Stimulated activated CD4-positive, alpha-beta T cell treated with anti-CD3 and anti-CD28 coated beads, TNF-alpha, amount 100 ng/mL, for 48 hours (primary cell): ENCODE data around the gene KRTAP2-4.
"Not testable (repeated sequence)": the region's sequence is repeated elsewhere in the genome, so short reads cannot be mapped to it uniquely, and the experiment has no call there.

ENCODE experiments used
- DNase-seq, 3 donors: peaks; one replicate each; pipeline ENCODE4 v3.0.0-alpha.2; 2020; ENCODE audit warnings: low read depth in 3 of 3

KRTAP2-4 gene

GRCh38 chr17:41071606-41072360 is 6.1 kb upstream of the KRTAP2-4 start:
- DNase-seq: no peak

GRCh38 chr17:41069031-41069430 is 3.4 kb upstream of the KRTAP2-4 start:
- no peak for DNase-seq

- DNase-seq: no peak
Measured at GRCh38 chr17:41067281-41067680, 1.6 kb upstream of the KRTAP2-4 start.

GRCh38 chr17:41065016-41065689 is 526 bp downstream of the KRTAP2-4 start:
- DNase-seq: not testable (repeated sequence)

GRCh38 chr17:41064301-41064700 is 1.4 kb downstream of the KRTAP2-4 start:
- no peak for DNase-seq

- DNase-seq: no peak
Measured at GRCh38 chr17:41063449-41063848, 2.2 kb downstream of the KRTAP2-4 start.

GRCh38 chr17:41061964-41062363 is 3.7 kb downstream of the KRTAP2-4 start:
- DNase-seq: no peak

GRCh38 chr17:41060052-41060604 is 5.6 kb downstream of the KRTAP2-4 start, which contains the start of gene KRTAP2-3:
Gene KRTAP2-3, minus strand, starts transcription at chr17:41060114. Its CDS starts 64 bp downstream, at chr17:41060050.
- no peak for DNase-seq

GRCh38 chr17:41059276-41060051 is 6.2 kb downstream of the KRTAP2-4 start:
- not testable (repeated sequence) for DNase-seq

- DNase-seq: no peak
Measured at GRCh38 chr17:41058741-41059140, 6.9 kb downstream of the KRTAP2-4 start.

GRCh38 chr17:41057547-41057946 is 8.1 kb downstream of the KRTAP2-4 start:
- DNase-seq: no peak

GRCh38 chr17:41055130-41055529 is 10.5 kb downstream of the KRTAP2-4 start, which contains the start of gene KRTAP2-2:
Gene KRTAP2-2, minus strand, starts transcription at chr17:41055230. Its CDS starts 19 bp downstream, at chr17:41055211.
- DNase-seq: not testable (repeated sequence)

- not testable (repeated sequence) for DNase-seq
Measured at GRCh38 chr17:41054556-41054955, 11.1 kb downstream of the KRTAP2-4 start.

GRCh38 chr17:41054025-41054424 is 11.7 kb downstream of the KRTAP2-4 start:
- DNase-seq: no peak

- DNase-seq: no peak
Measured at GRCh38 chr17:41052566-41052965, 13.1 kb downstream of the KRTAP2-4 start.

GRCh38 chr17:41049110-41049509 is 16.6 kb downstream of the KRTAP2-4 start:
- no peak for DNase-seq

GRCh38 chr17:41048441-41048840 is 17.2 kb downstream of the KRTAP2-4 start:
- no peak for DNase-seq

- not testable (repeated sequence) for DNase-seq
Measured at GRCh38 chr17:41046735-41047465, 18.8 kb downstream of the KRTAP2-4 start, which contains the start of gene KRTAP2-1. Gene KRTAP2-1, minus strand, starts transcription at chr17:41047316. Its CDS starts 49 bp downstream, at chr17:41047267.

- no peak for DNase-seq
Measured at GRCh38 chr17:41042953-41043352, 22.7 kb downstream of the KRTAP2-4 start.

GRCh38 chr17:41040783-41041571 is 24.7 kb downstream of the KRTAP2-4 start, which contains the start of gene KRTAP1-1:
Gene KRTAP1-1, minus strand, starts transcription at chr17:41041450. Its CDS starts 53 bp downstream, at chr17:41041397.
- not testable (repeated sequence) for DNase-seq
